Measurements from ENCODE around the gene DNAJA4. TPM values are rescaled to one million over a fixed set of nuclear protein-coding genes. Genes with fewer than 3 reads are reported as not detected.
"Not testable (repeated sequence)": the region's sequence is repeated elsewhere in the genome, so short reads cannot be mapped to it uniquely, and the experiment has no call there.

DNAJA4 gene
- total RNA-seq, 2 experiments from 2014 or later: 36.3 to 39.6 TPM

- DNase-seq; H3K9me3 Mint-ChIP-seq; H3K4me3 Mint-ChIP-seq; H3K36me3 Mint-ChIP-seq; H3K4me1 Mint-ChIP-seq (ENCODE audit: low read depth); POLR2A ChIA-PET; H3K27me3 Mint-ChIP-seq; H3K27ac Mint-ChIP-seq; intact Hi-C loops (cut with micrococcal nuclease): not testable (repeated sequence)
- CTCF ChIA-PET: interaction anchor here (0.7 to 8.6 kb wide), 4 partner anchors 50 to 335 kb away, joined by 3 to 136 read pairs (median 4); no protein-coding TSS in a partner anchor
Measured at GRCh38 chr15:78245392-78245791, 19.0 kb upstream of the DNAJA4 start.

DNA sequence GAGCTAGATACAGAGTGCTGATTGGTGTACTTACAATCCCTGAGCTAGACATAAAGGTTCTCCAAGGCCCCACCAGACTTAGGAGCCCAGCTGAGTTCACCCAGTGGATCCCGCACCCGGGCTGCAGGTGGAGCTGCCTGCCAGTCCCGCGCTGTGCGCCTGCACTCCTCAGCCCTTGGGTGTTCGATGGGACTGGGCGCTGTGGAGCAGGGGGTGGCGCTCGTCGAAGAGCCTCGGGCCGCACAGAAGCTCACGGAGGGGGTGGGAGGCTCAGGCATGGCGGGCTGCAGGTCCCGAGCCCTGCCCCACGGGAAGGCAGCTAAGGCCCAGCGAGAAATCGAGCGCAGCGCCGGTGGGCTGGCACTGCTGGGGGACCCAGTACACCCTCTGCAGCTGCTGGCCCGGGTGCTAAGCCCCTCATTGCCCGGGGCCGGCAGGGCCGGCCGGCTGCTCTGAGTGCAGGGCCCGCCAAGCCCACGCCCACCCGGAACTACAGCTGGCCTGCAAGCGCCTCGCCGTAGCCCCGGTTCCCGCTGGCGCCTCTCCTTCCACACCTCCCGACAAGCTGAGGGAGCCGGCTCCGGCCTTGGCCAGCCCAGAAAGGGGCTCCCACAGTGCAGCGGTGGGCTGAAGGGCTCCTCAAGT is 18.3 kb upstream of the DNAJA4 start:
- H3K4me3 Mint-ChIP-seq; H3K4me1 Mint-ChIP-seq (ENCODE audit: low read depth); H3K27me3 Mint-ChIP-seq; DNase-seq; intact Hi-C loops (cut with micrococcal nuclease); H3K27ac Mint-ChIP-seq; POLR2A ChIA-PET; H3K36me3 Mint-ChIP-seq; H3K9me3 Mint-ChIP-seq: not testable (repeated sequence)
- CTCF ChIA-PET: interaction anchor here (0.8 to 8.6 kb wide), 3 partner anchors 51 to 336 kb away, joined by 4 to 136 read pairs (median 5); no protein-coding TSS in a partner anchor

GRCh38 chr15:78247911-78248310 is 16.5 kb upstream of the DNAJA4 start:
- H3K36me3 Mint-ChIP-seq: no peaks in the 10 kb centered on the region
- ChIA-PET CTCF (no interaction called here), POLR2A (no interaction called here)
- intact Hi-C loops (cut with micrococcal nuclease): no loop called here
- H3K4me3 Mint-ChIP-seq: no peak overlapping the region
- H3K4me1 Mint-ChIP-seq (ENCODE audit: low read depth): no peaks in the 10 kb centered on the region
- H3K27me3 Mint-ChIP-seq: no peaks in the 10 kb centered on the region
- H3K27ac Mint-ChIP-seq: no peak overlapping the region
- no peak for DNase-seq
- no peaks in the 10 kb centered on the region for H3K9me3 Mint-ChIP-seq

DNA sequence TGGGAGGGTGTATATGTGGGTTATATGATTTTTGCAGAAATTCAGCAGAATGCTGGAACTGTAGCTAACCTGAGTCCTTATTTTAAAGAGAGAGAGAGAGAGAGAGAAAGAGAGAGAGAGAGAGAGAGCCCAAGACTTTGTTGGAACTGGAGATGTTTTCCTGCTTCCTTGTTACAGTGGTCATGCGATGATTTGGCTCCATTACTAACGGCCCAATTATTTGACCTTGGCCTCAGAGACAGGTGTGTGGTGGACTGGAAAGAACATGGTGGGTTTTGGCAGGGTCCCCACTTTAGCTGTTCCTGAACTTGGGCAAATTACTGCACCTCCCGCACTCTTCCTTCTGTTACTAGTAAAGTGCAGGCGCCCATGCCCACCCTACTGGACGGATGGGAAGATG is 15.2 kb upstream of the DNAJA4 start:
- no peaks in the 10 kb centered on the region for H3K9me3 Mint-ChIP-seq
- intact Hi-C loops (cut with micrococcal nuclease): no loop called here
- POLR2A ChIA-PET: no interaction called here
- H3K27me3 Mint-ChIP-seq: no peaks in the 10 kb centered on the region
- CTCF ChIA-PET: interaction anchor here (1.4 kb wide), 1 partner anchor 53 kb away, joined by 6 read pairs; no protein-coding TSS in a partner anchor
- H3K4me3 Mint-ChIP-seq: no peak overlapping the region
- H3K4me1 Mint-ChIP-seq (ENCODE audit: low read depth): no peaks in the 10 kb centered on the region
- H3K36me3 Mint-ChIP-seq: no peaks in the 10 kb centered on the region
- no peak overlapping the region for H3K27ac Mint-ChIP-seq
- no peak for DNase-seq

GRCh38 chr15:78251136-78251535 is 13.2 kb upstream of the DNAJA4 start:
- no peak for DNase-seq
- POLR2A ChIA-PET: no interaction called here
- intact Hi-C loops (cut with micrococcal nuclease): no loop called here
- Mint-ChIP-seq H3K36me3 (no peaks in the 10 kb centered on the region), H3K4me3 (no peak overlapping the region), H3K4me1 (ENCODE audit: low read depth) (no peaks in the 10 kb centered on the region), H3K27ac (no peak overlapping the region), H3K9me3 (no peaks in the 10 kb centered on the region), H3K27me3 (no peaks in the 10 kb centered on the region)
- CTCF ChIA-PET: interaction anchor here (1.4 kb wide), 1 partner anchor 143 kb away, joined by 4 read pairs; no protein-coding TSS in a partner anchor

GRCh38 chr15:78255421-78256043 is 8.8 kb upstream of the DNAJA4 start:
- intact Hi-C loops (cut with micrococcal nuclease): no loop called here
- Mint-ChIP-seq H3K27me3 (no peaks in the 10 kb centered on the region), H3K9me3 (no peaks in the 10 kb centered on the region), H3K4me1 (ENCODE audit: low read depth) (no peaks in the 10 kb centered on the region), H3K27ac (no peak overlapping the region), H3K36me3 (no peaks in the 10 kb centered on the region), H3K4me3 (no peak overlapping the region)
- DNase-seq: no peak
- ChIA-PET CTCF (no interaction called here), POLR2A (no interaction called here)

DNA sequence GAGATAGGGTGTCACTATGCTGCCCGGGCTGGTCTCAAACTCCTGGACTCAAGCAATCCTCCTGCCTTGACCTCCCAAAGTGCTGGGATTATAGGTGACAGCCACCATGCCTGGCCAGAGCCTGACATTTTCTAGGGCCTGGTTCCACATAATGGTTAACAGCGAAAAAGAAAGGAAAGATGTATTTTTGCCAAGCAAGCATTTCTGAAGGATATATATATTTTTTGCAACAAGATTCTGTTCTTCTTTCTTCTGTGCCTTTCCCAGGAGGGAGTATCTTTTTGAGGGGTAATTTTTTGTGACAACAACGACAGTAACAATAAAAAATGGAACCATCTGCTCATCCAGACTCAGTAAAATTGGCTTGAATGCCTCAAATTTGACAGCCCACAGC is 8.3 kb upstream of the DNAJA4 start:
- CTCF ChIA-PET: no interaction called here
- Mint-ChIP-seq H3K27me3 (no peaks in the 10 kb centered on the region), H3K4me3 (no peak overlapping the region), H3K27ac (no peak overlapping the region), H3K9me3 (no peaks in the 10 kb centered on the region), H3K36me3 (no peaks in the 10 kb centered on the region), H3K4me1 (ENCODE audit: low read depth) (no peaks in the 10 kb centered on the region)
- no peak for DNase-seq
- POLR2A ChIA-PET: no interaction called here
- intact Hi-C loops (cut with micrococcal nuclease): no loop called here

GRCh38 chr15:78257681-78258080 is 6.7 kb upstream of the DNAJA4 start:
- Mint-ChIP-seq H3K27me3 (no peaks in the 10 kb centered on the region), H3K9me3 (no peaks in the 10 kb centered on the region), H3K36me3 (no peaks in the 10 kb centered on the region), H3K4me1 (ENCODE audit: low read depth) (no peaks in the 10 kb centered on the region), H3K27ac (no peak overlapping the region), H3K4me3 (no peak overlapping the region)
- ChIA-PET CTCF (interaction anchor here (1.1 to 2.4 kb wide), 4 partner anchors 16 to 298 kb away, joined by 6 to 14 read pairs (median 8); no protein-coding TSS in a partner anchor), POLR2A (no interaction called here)
- DNase-seq: no peak
- intact Hi-C loops (cut with micrococcal nuclease): no loop called here

DNA sequence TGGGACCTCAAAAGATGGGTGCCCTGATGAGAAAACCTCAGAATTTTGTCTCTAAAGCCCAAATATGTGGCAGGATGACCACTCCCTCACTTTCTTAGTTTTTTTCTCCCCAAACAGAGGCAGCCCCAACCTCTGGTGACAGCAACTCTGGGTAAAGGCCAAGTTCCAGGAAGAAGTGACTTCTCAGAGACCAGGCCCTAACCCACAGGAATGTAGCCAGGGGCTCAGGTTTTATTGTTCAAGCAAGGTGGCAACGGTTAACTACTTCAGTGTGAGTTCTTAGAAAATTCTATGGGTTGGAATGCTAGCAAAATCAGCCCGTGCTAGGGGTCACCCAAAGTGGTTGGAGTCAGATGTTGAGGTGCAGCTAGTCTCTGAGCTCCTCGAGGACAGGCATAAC is 5.1 kb upstream of the DNAJA4 start:
- CTCF ChIA-PET: interaction anchor here (2.4 kb wide), 1 partner anchor 151 kb away, joined by 6 read pairs; no protein-coding TSS in a partner anchor
- no peaks in the 10 kb centered on the region for H3K27me3 Mint-ChIP-seq

GRCh38 chr15:78260489-78260888 is 3.9 kb upstream of the DNAJA4 start:
- DNase-seq: no peak
- ChIA-PET POLR2A (no interaction called here), CTCF (interaction anchor here (0.8 to 1.2 kb wide), 3 partner anchors 20 to 352 kb away, joined by 3 read pairs; no protein-coding TSS in a partner anchor)
- Mint-ChIP-seq H3K27me3 (no peaks in the 10 kb centered on the region), H3K36me3 (no peaks in the 10 kb centered on the region), H3K9me3 (no peaks in the 10 kb centered on the region), H3K4me1 (ENCODE audit: low read depth) (peaks cover 5% of the 10 kb centered on the region), H3K4me3 (no peak overlapping the region), H3K27ac (no peak overlapping the region)
- intact Hi-C loops (cut with micrococcal nuclease): no loop called here

More for the DNA sequence above, 5.1 kb upstream of the DNAJA4 start:
- H3K36me3 Mint-ChIP-seq: no peaks in the 10 kb centered on the region
- no peaks in the 10 kb centered on the region for H3K9me3 Mint-ChIP-seq
- POLR2A ChIA-PET: no interaction called here
- intact Hi-C loops (cut with micrococcal nuclease): no loop called here
- H3K27ac Mint-ChIP-seq: no peak overlapping the region
- no peak for DNase-seq
- no peak overlapping the region for H3K4me3 Mint-ChIP-seq
- peaks cover 2% of the 10 kb centered on the region for H3K4me1 Mint-ChIP-seq (ENCODE audit: low read depth)

GRCh38 chr15:78261062-78261461 is 3.3 kb upstream of the DNAJA4 start:
- CTCF ChIA-PET: interaction anchor here (0.7 to 1.2 kb wide), 4 partner anchors 21 to 353 kb away, joined by 3 read pairs; no protein-coding TSS in a partner anchor
- no peak overlapping the region for H3K27ac Mint-ChIP-seq

GRCh38 chr15:78263351-78263781 is 996 bp upstream of the DNAJA4 start:
- no peaks in the 10 kb centered on the region for H3K9me3 Mint-ChIP-seq
- CTCF ChIA-PET: interaction anchor here (1.2 kb wide), 1 partner anchor 1927 kb away, joined by 3 read pairs; no protein-coding TSS in a partner anchor

More at GRCh38 chr15:78261062-78261461, 3.3 kb upstream of the DNAJA4 start:
- H3K9me3 Mint-ChIP-seq: no peaks in the 10 kb centered on the region
- no peaks in the 10 kb centered on the region for H3K36me3 Mint-ChIP-seq
- intact Hi-C loops (cut with micrococcal nuclease): no loop called here
- no peak for DNase-seq
- POLR2A ChIA-PET: no interaction called here
- peaks cover 11% of the 10 kb centered on the region for H3K4me1 Mint-ChIP-seq (ENCODE audit: low read depth)
- H3K27me3 Mint-ChIP-seq: no peaks in the 10 kb centered on the region
- H3K4me3 Mint-ChIP-seq: no peak overlapping the region

More at GRCh38 chr15:78263351-78263781, 996 bp upstream of the DNAJA4 start:
- Mint-ChIP-seq H3K4me3 (peak overlapping the region; percentile 59), H3K27ac (no peak overlapping the region), H3K4me1 (ENCODE audit: low read depth) (peaks cover 23% of the 10 kb centered on the region), H3K36me3 (no peaks in the 10 kb centered on the region), H3K27me3 (no peaks in the 10 kb centered on the region)
- DNase-seq: peak; percentile 11
- intact Hi-C loops (cut with micrococcal nuclease): no loop called here
- POLR2A ChIA-PET: no interaction called here
